Caki2 (cell line): ENCODE data around the gene EPN3. TPM values are rescaled to one million over a fixed set of nuclear protein-coding genes. Genes with fewer than 3 reads are reported as not detected.

Experiments used
- DNase-seq: peaks from one replicate; pipeline ENCODE4 v3.0.0-alpha.2; 2015; ENCODE audit warnings: low read depth
- in situ Hi-C: cut with HindIII; loops from 2 replicates; pipeline ENCODE4 v1.10.0; 2016; ENCODE audit warnings: low sequenced_read_pairs, low pct_unique_long_range_greater_than_20kb, mixed read lengths
- total RNA-seq: library from RNA; depleted of rRNA; stranded (reverse); fragments of >200 nt; shearing (Covaris generic); gene quantifications from 2 replicates; pipeline ENCODE4 v1.2.3, GENCODE V29; 2014; ENCODE audit warnings: low replicate concordance; rRNA removed

The EPN3 gene
- total RNA-seq: 0.07 and 0.32 TPM in 2 replicates

DNA sequence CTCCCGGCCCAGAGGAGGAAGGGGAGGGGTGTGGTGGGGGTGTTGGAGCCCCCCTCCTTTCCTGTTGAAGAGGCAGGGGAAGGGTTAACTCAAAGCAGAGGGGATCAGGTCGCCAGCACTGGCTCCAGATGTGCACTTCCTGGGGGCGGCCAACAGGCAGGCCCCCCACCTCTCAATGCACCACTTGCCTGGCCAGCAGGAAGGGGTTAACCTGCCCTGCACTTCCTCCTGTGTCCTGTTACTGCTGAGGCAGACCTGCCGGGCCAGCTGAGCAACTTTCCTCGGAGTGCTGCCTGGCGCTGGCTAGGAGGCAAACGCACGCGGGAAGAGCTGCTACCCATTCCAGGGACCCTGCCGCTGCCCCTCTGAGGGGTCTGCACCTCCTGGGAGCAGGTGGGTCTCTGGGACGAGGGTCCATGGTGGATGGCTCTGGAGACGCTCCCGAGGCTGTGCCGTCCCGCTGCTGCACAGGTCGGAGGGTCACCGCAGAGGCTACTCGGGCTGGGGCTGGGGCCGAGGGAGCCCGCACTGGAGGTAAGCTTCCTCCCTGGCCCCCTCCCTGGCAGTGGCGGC lies at the start of gene EPN3:
Gene EPN3, plus strand, starts transcription at position 284 of the 573 bp plus-strand sequence. CDS start 3,822 bp downstream, outside the sequence.
- in situ Hi-C loops: no loop called here
- DNase-seq: no peak

- in situ Hi-C loops: no loop called here
- DNase-seq: no peak
These were observed 49.3 kb upstream of the EPN3 start for GRCh38 chr17:50483266-50483665.

DNA sequence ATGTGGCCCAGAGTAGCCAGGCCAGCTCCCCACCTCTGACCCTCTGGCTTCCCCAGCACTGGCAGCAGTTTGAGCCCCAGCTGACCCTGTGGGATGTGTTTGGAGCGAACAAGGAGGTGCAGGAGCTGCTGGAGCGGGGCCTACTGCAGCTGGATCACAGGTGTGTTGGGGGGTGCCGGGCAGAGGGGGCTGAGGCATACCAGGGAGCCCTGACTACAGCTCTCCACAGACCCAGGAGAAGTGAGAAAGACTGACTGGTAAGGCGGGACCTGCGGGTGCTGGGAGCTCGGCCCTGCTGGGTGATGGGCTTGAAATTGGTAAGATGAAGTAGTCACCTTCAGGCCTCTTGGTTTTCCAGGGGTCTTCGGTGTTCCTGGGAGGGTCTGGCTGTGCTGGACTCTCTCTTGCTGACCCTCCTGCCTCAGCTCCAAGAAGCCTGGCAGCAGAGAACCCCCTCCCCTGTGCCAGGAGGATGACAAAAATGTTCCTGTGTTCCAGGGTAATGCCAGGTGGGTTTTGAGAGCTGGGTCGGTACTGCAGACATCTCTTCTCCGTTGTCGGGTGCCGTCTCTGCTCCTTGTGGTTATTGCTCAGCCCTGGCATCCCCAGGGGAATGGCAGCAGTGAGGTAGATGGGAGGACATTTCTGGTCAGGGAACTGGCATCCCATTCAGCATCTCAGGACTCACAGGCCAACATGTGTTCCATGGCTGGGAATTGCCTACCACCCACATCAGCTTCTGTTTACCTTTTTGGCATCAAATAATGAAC lies 48.0 kb upstream of the EPN3 start:
- in situ Hi-C loops: no loop called here
- no peak for DNase-seq

GRCh38 chr17:50487213-50488096 lies 45.1 kb upstream of the EPN3 start:
- in situ Hi-C loops: no loop called here

DNA sequence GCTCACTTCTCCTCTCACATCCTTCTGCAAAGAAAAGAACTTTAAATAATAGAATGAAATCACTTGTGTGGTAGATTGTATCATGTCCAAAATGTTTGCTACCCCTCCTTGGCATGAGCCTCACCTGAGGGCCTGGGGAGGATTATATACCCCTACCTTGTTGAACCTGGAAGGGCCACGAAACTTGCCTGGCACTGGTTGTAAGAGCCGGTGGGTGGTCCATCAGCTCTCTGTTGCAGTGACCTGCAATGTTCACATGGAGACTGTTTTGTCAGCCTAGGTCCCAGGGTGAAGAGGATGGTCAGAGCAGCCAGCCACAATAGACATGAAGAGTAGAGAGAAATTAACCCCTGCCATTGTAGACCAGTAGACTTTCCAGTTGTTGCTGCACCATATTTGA lies 43.7 kb upstream of the EPN3 start:
- no peak for DNase-seq
- in situ Hi-C loops: no loop called here

More at GRCh38 chr17:50487213-50488096, 45.1 kb upstream of the EPN3 start:
- DNase-seq: no peak

- in situ Hi-C loops: no loop called here
- DNase-seq: no peak
These were observed 41.0 kb upstream of the EPN3 start for GRCh38 chr17:50491505-50491904.

DNA sequence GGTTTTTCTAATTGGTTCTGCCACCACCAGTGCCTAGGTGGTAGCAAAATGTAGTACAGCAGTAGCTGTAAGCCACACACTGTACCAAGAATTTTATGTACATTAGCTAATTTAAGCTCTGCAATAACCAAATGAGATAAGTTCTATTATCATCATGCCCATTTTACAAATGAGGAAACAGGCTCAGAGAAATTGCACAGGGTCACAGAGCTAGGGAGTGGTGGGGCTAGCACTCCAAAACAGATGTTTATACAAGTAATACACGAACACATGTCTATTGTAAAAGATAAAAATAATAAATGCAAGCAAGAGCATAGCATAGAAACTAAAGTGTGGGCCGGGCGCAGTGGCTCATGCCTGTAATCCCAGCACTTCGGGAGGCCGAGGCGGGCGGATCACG lies 40.3 kb upstream of the EPN3 start:
- in situ Hi-C loops: no loop called here
- no peak for DNase-seq

- in situ Hi-C loops: no loop called here
These were observed 38.8 kb upstream of the EPN3 start for GRCh38 chr17:50493744-50494143.

DNA sequence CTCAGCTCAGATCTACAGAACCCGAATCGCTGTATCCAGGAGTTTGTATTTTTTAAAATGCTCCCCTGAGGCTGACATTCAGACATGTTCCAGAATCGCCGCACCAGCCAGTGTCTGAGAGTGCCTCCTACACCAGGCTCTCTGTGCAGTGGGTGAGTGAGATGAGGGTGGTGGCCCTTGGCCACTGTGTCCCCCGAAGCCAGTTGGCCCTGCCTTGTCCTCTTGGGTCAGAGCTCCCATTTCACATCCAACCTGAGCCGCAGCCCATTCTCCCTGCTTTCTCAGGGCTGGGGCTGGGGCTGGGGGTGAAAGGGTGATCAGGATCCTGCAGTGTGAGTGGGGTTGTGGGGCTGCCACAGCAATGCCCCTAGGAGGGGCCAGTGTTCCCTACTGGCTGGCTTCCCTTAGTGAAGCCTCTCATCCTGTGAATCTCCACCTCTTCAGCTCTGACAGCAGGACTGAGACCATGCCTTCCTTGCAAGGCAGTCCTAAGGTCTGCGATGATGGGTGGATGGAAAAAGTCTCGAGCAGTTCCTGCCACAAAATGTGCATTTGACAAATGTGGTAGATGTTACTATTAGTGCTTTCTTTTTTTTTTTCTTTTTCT lies 37.2 kb upstream of the EPN3 start:
- DNase-seq: no peak
- in situ Hi-C loops: no loop called here

More at GRCh38 chr17:50493744-50494143, 38.8 kb upstream of the EPN3 start:
- no peak for DNase-seq

- no peak for DNase-seq
These were observed 36.6 kb upstream of the EPN3 start for GRCh38 chr17:50495918-50496317.

DNA sequence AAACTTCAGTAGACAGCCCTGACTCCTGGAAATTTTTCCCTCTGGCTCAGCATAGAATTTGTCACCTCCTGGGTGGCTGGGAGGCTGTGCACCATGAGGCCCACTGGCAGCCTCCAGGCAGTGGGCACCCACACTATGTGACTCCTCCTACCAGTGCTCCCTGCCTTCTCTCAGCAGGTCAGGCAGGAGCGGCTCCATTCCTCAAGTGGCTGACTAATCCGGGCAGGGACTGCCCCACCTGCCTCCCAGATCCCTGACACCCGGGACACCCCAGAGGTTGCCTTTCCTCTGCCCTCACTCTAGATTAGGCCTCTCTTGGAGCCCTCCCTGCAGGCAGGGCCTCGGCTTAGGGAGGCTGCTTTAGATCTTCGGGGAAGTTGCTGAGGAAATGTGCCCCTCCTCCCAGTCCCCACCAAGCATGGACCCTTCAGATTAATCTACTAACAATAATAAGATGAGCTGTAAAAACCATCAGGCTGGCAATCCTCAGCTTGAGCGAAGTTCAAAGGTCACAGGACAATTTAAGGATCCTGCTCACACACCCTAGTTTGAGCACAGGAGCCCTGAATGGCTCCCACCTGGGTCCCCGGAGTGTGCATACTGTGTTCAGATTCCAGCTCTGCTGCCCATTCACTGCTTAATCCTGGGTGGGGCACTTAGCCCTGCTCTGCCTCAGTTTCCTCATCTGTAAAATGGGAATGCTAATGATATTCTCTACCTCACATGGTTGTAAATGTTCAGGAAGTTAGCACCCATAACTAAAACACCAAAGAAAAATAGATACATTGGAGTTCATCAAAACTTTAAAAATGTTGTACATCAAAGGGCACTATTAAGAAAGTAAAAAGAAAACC lies 34.3 kb upstream of the EPN3 start:
- DNase-seq: no peak
- in situ Hi-C loops: no loop called here

More at GRCh38 chr17:50495918-50496317, 36.6 kb upstream of the EPN3 start:
- in situ Hi-C loops: no loop called here

GRCh38 chr17:50499270-50499669 lies 33.3 kb upstream of the EPN3 start:
- no peak for DNase-seq
- in situ Hi-C loops: no loop called here

DNA sequence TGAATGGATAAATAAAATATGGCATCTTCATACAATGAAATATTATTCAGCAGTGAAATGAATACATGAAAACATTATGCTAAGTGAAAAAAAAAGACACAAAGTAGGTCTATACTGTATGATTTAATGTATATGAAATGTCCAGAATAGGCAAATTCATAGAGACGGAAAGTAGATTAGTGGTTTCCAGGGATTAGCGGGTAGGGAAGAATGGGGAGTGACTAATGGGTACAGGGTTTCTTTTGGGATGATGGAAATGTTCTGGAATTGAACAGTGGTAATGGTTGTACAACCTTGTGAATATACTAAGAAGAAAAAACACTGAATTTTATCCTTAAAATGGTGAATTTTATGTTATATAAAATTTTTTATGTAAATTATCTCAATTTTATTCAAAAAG lies 32.8 kb upstream of the EPN3 start:
- in situ Hi-C loops: no loop called here
- DNase-seq: no peak

GRCh38 chr17:50501054-50501453 lies 31.5 kb upstream of the EPN3 start:
- DNase-seq: no peak
- in situ Hi-C loops: no loop called here

GRCh38 chr17:50502301-50502990 lies 30.1 kb upstream of the EPN3 start:
- DNase-seq: no peak
- in situ Hi-C loops: no loop called here

DNA sequence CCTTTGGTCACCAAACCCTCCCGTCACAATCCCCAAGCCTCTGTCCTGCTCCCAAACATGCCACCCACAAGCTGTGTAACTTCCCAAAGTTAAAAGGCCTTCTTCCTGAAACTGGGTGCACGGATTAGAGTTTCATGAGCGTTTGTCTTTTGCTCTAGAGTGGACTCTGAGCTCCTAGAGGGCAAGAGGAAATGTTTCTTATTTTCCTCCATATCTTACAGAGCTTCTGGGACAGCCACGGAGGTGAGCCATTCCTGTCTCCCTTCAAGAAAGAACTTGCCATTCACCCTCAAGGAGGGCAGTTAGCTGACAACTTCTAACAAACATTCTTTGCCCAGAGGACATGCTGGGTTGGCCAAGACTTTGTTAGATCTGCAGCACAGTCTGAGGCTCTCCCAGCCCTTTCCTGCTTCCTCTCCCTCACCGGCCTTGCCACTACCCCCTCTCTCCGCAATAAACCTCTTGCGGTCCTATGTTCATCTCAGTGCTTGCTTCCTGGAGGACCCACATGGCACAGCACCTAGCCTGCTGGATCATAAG lies 26.9 kb upstream of the EPN3 start:
- in situ Hi-C loops: no loop called here

DNA sequence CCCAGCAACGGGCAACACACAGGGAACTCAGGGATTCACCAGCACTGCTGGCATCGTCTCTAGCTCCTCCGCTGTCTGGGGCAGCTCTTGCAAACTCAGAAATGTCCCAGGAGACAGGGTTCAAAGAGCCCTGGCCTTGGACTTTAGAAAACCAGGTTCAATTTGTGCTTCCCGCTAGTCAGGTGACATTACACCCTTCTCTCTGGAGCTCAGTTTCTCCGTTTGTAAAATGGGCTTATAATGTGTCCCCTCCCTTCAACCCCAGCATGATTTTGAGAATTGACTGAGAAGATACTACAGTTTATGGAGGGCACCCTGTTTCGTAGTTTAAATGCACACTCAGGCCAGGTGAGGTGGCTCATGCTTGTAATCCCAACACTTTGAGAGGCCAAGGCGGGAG lies 26.2 kb upstream of the EPN3 start:
- DNase-seq: no peak
- in situ Hi-C loops: no loop called here

More for the DNA sequence above, 26.9 kb upstream of the EPN3 start:
- DNase-seq: no peak
